ENCODE measurements around the gene RTBDN. TPM values are rescaled to one million over a fixed set of nuclear protein-coding genes. Genes with fewer than 3 reads are reported as not detected.
"Not testable (repeated sequence)": the region's sequence is repeated elsewhere in the genome, so short reads cannot be mapped to it uniquely, and the experiment has no call there.

The RTBDN gene
- total RNA-seq, 3 donors from 2014 or later = not detected

- H3K4me1 Mint-ChIP-seq (ENCODE audit: low read depth); DNase-seq; H3K9me3 Mint-ChIP-seq; ATAC-seq; H3K4me3 Mint-ChIP-seq; H3K36me3 Mint-ChIP-seq (ENCODE audit: insufficient read depth); H3K27me3 Mint-ChIP-seq (ENCODE audit: low read depth): not testable (repeated sequence)
Observed at GRCh38 chr19:12817188-12817587, 17.2 kb downstream of the RTBDN start.

- no peaks in the 10 kb centered on the region for H3K9me3 Mint-ChIP-seq
- DNase-seq (no peak), ATAC-seq (no peak)
Observed at GRCh38 chr19:12815088-12815487, 19.3 kb downstream of the RTBDN start.

GRCh38 chr19:12806242-12807081, 27.9 kb downstream of the RTBDN start, which contains the start of gene RNASEH2A:
TSS of gene RNASEH2A (plus strand) at chr19:12806584. CDS start at chr19:12806674, 90 bp downstream.
- Mint-ChIP-seq H3K9me3 (no peaks in the 10 kb centered on the region), H3K27me3 (ENCODE audit: low read depth) (no peaks in the 10 kb centered on the region), H3K36me3 (ENCODE audit: insufficient read depth) (peaks cover 6% of the 10 kb centered on the region), H3K4me1 (ENCODE audit: low read depth) (peaks cover 19% of the 10 kb centered on the region), H3K4me3 (peak within 1 kb of the TSS; percentile 91)
- DNase-seq = peak; percentile 81
- ATAC-seq = peak; percentile 95

More at GRCh38 chr19:12815088-12815487, 19.3 kb downstream of the RTBDN start:
- Mint-ChIP-seq H3K36me3 (ENCODE audit: insufficient read depth) (peaks cover 9% of the 10 kb centered on the region), H3K4me3 (no peak overlapping the region), H3K27me3 (ENCODE audit: low read depth) (no peaks in the 10 kb centered on the region), H3K4me1 (ENCODE audit: low read depth) (no peaks in the 10 kb centered on the region)

- peaks cover 33% of the 10 kb centered on the region for H3K4me1 Mint-ChIP-seq (ENCODE audit: low read depth)
- no peaks in the 10 kb centered on the region for H3K27me3 Mint-ChIP-seq (ENCODE audit: low read depth)
- no peak overlapping the region for H3K4me3 Mint-ChIP-seq
- H3K9me3 Mint-ChIP-seq = no peaks in the 10 kb centered on the region
- no peak for DNase-seq
- ATAC-seq = no peak
- H3K36me3 Mint-ChIP-seq (ENCODE audit: insufficient read depth) = peaks cover 3% of the 10 kb centered on the region
Observed at GRCh38 chr19:12804051-12804450, 30.3 kb downstream of the RTBDN start.

GRCh38 chr19:12802267-12803106, 31.9 kb downstream of the RTBDN start:
- Mint-ChIP-seq H3K4me1 (ENCODE audit: low read depth) (peaks cover 33% of the 10 kb centered on the region), H3K36me3 (ENCODE audit: insufficient read depth) (no peaks in the 10 kb centered on the region), H3K9me3 (no peaks in the 10 kb centered on the region), H3K4me3 (peak overlapping the region; percentile 86), H3K27me3 (ENCODE audit: low read depth) (no peaks in the 10 kb centered on the region)
- ATAC-seq (no peak), DNase-seq (no peak)

GRCh38 chr19:12801466-12802266, 32.7 kb downstream of the RTBDN start, which contains the start of the genes PRDX2 and THSD8:
TSS of gene PRDX2 (minus strand) at chr19:12801800. CDS start at chr19:12801261, 539 bp downstream.
TSS of gene THSD8 (plus strand) at chr19:12802069. CDS start at chr19:12802072, 3 bp downstream.
- no peaks in the 10 kb centered on the region for H3K9me3 Mint-ChIP-seq
- peak within 1 kb of the TSS; percentile 86 for H3K4me3 Mint-ChIP-seq
- ATAC-seq (peak; percentile 66 to 70), DNase-seq (peak; percentile 57)
- H3K4me1 Mint-ChIP-seq (ENCODE audit: low read depth) = peaks cover 29% of the 10 kb centered on the region
- H3K36me3 Mint-ChIP-seq (ENCODE audit: insufficient read depth) = no peaks in the 10 kb centered on the region
- H3K27me3 Mint-ChIP-seq (ENCODE audit: low read depth) = no peaks in the 10 kb centered on the region

GRCh38 chr19:12800923-12801465, 33.4 kb downstream of the RTBDN start:
- Mint-ChIP-seq H3K4me3 (peak overlapping the region; percentile 86), H3K27me3 (ENCODE audit: low read depth) (no peaks in the 10 kb centered on the region), H3K36me3 (ENCODE audit: insufficient read depth) (no peaks in the 10 kb centered on the region), H3K4me1 (ENCODE audit: low read depth) (peaks cover 29% of the 10 kb centered on the region), H3K9me3 (no peaks in the 10 kb centered on the region)
- no peak for DNase-seq
- peak; percentile 44 to 47 for ATAC-seq

GRCh38 chr19:12800466-12800770, 34.0 kb downstream of the RTBDN start:
- Mint-ChIP-seq H3K27me3 (ENCODE audit: low read depth) (no peaks in the 10 kb centered on the region), H3K4me1 (ENCODE audit: low read depth) (peaks cover 32% of the 10 kb centered on the region), H3K36me3 (ENCODE audit: insufficient read depth) (no peaks in the 10 kb centered on the region), H3K4me3 (peak overlapping the region; percentile 86), H3K9me3 (no peaks in the 10 kb centered on the region)
- DNase-seq = no peak
- no peak for ATAC-seq

- ATAC-seq (no peak), DNase-seq (no peak)
- peak overlapping the region; percentile 86 for H3K4me3 Mint-ChIP-seq
- no peaks in the 10 kb centered on the region for H3K27me3 Mint-ChIP-seq (ENCODE audit: low read depth)
- no peaks in the 10 kb centered on the region for H3K36me3 Mint-ChIP-seq (ENCODE audit: insufficient read depth)
- no peaks in the 10 kb centered on the region for H3K9me3 Mint-ChIP-seq
- H3K4me1 Mint-ChIP-seq (ENCODE audit: low read depth) = peaks cover 35% of the 10 kb centered on the region
Observed at GRCh38 chr19:12799742-12800465, 34.5 kb downstream of the RTBDN start.

- not testable (repeated sequence) for H3K9me3 Mint-ChIP-seq; DNase-seq; H3K4me3 Mint-ChIP-seq; H3K27me3 Mint-ChIP-seq (ENCODE audit: low read depth); H3K36me3 Mint-ChIP-seq (ENCODE audit: insufficient read depth); ATAC-seq
- peaks cover 43% of the 10 kb centered on the region for H3K4me1 Mint-ChIP-seq (ENCODE audit: low read depth)
Observed at GRCh38 chr19:12797607-12798006, 36.8 kb downstream of the RTBDN start.

- Mint-ChIP-seq H3K4me3 (no peak overlapping the region), H3K9me3 (no peaks in the 10 kb centered on the region), H3K27me3 (ENCODE audit: low read depth) (no peaks in the 10 kb centered on the region), H3K4me1 (ENCODE audit: low read depth) (peaks cover 39% of the 10 kb centered on the region), H3K36me3 (ENCODE audit: insufficient read depth) (peaks cover 2% of the 10 kb centered on the region)
- DNase-seq (no peak), ATAC-seq (no peak)
Observed at GRCh38 chr19:12797141-12797587, 37.2 kb downstream of the RTBDN start.

- ATAC-seq = peak in 1 of 2 donors; percentile 9
- Mint-ChIP-seq H3K27me3 (ENCODE audit: low read depth) (no peaks in the 10 kb centered on the region), H3K9me3 (no peaks in the 10 kb centered on the region), H3K36me3 (ENCODE audit: insufficient read depth) (peaks cover 5% of the 10 kb centered on the region), H3K4me1 (ENCODE audit: low read depth) (peaks cover 37% of the 10 kb centered on the region), H3K4me3 (peak overlapping the region; percentile 78)
- DNase-seq = peak; percentile 72
Observed at GRCh38 chr19:12796146-12797071, 38.0 kb downstream of the RTBDN start.

All from activated T-cell treated with anti-CD3 and anti-CD28 coated beads, Interleukin-2, amount 50 U/mL, for 4 hours (primary cell).